ENCODE measurements around the gene HS6ST2.
"Not testable (repeated sequence)": the region's sequence is repeated elsewhere in the genome, so short reads cannot be mapped to it uniquely, and the experiment has no call there.

The HS6ST2 gene

DNA sequence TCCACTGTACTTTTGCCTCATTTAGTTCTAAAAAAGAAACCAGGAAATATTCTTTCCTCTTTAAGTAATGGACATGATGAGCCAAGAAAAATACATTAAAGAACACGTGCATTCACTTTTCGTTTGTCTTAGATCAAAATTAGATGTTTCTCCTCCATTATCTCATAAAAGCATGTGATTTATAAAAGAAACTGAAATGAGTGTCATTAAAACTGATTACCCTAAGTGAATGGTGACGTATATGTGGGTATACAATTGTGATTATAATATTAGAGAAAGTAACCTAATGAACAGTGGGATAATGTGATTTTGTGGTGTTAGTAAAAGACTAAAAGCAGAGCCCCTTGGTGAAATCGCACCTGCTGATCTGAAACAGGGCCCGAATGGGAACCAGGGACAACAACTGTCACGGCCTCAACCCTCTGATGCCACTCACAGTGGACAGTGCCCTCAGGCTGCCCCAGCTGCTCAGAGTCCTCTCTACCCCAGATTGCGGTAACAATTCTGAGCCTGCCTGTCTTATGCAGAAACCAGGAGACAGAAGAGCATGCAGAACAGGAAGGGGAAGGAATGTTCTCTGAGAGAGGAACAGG lies 25.7 kb upstream of the HS6ST2 start:
- TF ChIP-seq, protein P1, sequence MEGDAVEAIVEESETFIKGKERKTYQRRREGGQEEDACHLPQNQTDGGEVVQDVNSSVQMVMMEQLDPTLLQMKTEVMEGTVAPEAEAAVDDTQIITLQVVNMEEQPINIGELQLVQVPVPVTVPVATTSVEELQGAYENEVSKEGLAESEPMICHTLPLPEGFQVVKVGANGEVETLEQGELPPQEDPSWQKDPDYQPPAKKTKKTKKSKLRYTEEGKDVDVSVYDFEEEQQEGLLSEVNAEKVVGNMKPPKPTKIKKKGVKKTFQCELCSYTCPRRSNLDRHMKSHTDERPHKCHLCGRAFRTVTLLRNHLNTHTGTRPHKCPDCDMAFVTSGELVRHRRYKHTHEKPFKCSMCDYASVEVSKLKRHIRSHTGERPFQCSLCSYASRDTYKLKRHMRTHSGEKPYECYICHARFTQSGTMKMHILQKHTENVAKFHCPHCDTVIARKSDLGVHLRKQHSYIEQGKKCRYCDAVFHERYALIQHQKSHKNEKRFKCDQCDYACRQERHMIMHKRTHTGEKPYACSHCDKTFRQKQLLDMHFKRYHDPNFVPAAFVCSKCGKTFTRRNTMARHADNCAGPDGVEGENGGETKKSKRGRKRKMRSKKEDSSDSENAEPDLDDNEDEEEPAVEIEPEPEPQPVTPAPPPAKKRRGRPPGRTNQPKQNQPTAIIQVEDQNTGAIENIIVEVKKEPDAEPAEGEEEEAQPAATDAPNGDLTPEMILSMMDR (IDR thresholded peaks at IDR 0.05; ENCODE audit: low read depth, low read length) = no peak

DNA sequence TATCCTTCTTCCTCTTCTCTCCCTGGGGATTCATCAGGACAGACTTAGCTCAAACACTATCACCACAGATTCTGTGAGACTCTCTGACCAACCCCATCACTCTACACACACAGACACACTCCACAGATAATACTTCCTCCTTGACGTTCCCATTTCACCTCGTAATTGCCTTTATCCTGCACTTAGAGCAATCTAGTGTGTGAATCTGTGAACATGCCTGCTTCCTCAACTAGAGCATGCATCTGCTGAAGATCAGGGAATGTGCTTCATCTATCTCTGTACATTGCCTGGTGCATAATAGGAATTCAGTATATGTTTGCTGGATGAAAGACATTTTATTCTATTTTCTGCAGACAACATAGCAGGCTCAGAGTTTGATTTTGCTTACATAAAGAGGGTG lies 25.1 kb upstream of the HS6ST2 start:
- TF ChIP-seq, protein P1 (IDR thresholded peaks at IDR 0.05; ENCODE audit: low read depth, low read length) = no peak

More for the DNA sequence above, 25.7 kb upstream of the HS6ST2 start:
- no peak overlapping the region for H3K4me3 ChIP-seq (ENCODE audit: low read depth, low read length)

DNA sequence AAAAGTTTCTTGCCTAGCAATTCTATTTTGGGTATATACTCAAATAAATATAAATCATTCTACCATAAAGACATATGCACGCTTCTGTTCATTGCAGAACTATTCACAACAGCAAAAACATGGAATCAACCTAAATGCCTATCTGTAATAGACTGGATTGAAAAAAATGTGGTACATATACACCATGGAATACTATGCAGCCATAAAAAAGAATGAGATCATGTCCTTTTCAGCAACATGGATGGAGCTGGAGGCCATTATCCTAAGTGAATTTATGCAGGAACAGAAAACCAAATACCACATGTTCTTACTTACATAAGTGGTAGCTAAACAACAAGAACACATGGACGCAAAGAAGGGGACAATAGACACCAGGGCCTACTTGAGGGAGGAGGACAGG lies 21.6 kb upstream of the HS6ST2 start:
- H3K4me3 ChIP-seq (ENCODE audit: low read depth, low read length) = not testable (repeated sequence)

More for the DNA sequence above, 25.1 kb upstream of the HS6ST2 start:
- H3K4me3 ChIP-seq (ENCODE audit: low read depth, low read length) = no peak overlapping the region

DNA sequence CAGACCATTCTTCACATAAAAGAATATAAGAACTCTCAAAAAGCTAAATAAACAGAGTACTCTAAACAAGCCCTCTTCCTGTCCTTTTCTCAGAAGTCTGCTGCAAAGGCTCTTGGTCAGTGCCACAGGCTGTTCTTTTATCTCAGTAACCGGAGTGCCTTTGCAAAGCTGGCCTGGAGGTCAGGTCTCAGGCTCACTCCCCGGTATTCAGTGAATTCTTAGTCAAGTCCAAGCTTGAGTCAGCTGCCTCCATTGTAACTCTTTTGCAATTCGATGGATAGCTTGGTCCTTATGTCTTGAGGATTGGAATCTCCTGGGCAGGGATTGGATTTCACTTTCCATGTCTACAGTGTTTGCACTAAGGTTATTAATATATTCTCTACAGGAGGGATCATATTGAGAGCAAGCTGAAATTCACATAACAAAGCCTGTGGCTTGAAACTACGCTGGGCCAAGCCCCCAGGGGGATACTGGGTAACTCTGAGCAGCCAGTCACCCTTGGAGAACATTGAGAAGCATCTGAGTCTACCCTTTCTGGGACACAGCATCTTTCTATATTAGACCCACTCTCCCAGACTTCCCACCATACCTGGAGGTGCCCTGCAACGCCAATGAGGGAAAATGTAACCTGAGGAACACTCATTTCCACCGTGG lies 10.0 kb upstream of the HS6ST2 start:
- H3K4me3 ChIP-seq (ENCODE audit: low read depth, low read length) = no peak overlapping the region
- TF ChIP-seq, protein P1 (IDR thresholded peaks at IDR 0.05; ENCODE audit: low read depth, low read length) = no peak

DNA sequence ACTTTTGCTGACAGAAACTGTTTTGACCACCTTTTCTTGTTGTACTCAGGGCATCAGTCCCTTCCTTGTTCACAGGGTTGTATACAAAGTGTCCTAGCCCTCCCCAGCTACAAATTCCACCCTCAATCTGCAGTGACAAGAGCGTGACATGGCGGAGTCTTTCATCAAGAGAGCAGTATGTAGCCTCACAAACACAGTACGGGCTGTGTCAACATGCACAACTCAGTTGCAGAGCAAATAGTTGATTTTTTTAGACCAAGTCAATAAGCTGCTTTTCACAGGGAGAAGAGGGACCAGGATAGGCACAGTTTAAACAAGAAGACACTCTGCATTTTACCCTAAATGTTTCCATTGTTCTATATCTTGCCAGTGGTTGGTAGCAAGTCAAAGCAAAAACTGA lies 8.6 kb upstream of the HS6ST2 start:
- TF ChIP-seq, protein P1 (IDR thresholded peaks at IDR 0.05; ENCODE audit: low read depth, low read length) = no peak
- H3K4me3 ChIP-seq (ENCODE audit: low read depth, low read length) = no peak overlapping the region

DNA sequence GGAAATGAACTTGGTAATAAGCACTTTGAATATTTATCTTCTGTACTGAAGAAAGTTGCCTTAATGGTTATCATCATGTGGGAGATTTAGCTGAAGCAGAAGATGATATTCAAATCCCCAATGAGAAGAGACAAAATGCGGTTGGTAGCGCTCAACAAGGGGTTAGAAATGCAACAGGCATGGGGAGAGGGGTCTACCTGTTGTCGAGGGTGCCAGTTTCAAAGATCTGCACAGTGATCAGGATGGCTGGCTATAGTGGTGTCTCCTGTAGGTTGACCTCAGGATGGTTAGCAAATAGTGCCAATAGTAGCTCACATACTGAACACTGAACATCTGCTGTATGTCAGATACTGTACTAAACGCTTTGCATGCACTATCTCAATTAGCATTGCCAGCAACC lies 7.0 kb upstream of the HS6ST2 start:
- TF ChIP-seq, protein P1 (IDR thresholded peaks at IDR 0.05; ENCODE audit: low read depth, low read length) = no peak

DNA sequence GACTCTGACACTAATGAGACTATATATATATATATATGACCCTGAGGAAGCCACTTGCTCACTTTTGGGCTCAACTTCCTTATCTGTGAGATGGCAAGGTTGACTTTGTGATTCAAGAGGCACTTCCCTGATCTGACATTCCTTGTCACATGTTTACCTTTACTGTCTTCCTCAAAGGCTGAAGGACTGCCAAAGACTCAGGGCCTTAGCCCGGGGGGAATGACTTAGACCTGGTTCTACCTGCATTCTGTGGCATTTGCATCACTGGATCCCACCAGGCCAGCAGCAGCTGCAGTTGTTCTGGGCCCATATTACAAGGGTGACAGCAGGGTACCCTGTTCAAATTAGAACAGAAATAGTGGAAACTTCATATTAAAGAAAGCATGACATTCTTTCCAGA lies 3.1 kb upstream of the HS6ST2 start:
- TF ChIP-seq, protein P1 (IDR thresholded peaks at IDR 0.05; ENCODE audit: low read depth, low read length) = no peak
- H3K4me3 ChIP-seq (ENCODE audit: low read depth, low read length) = no peak overlapping the region

More for the DNA sequence above, 7.0 kb upstream of the HS6ST2 start:
- H3K4me3 ChIP-seq (ENCODE audit: low read depth, low read length) = no peak overlapping the region
